HL-60 (cell line): ENCODE results near the gene RSF1.
"Not testable (repeated sequence)": the region's sequence is repeated elsewhere in the genome, so short reads cannot be mapped to it uniquely, and the experiment has no call there.

Experiments used
- POLR2AphosphoS5 ChIP-seq: IDR thresholded peaks from 2 replicates; pipeline ENCODE4 v1.6.1; 2012; ENCODE audit warnings: low read depth
- REST ChIP-seq: IDR thresholded peaks from 2 replicates; pipeline ENCODE4 v1.6.1; 2012; ENCODE audit warnings: low read depth; ENCODE audit not compliant: insufficient replicate concordance
- SPI1 ChIP-seq: IDR thresholded peaks from 2 replicates; pipeline ENCODE4 v1.6.1; 2012; ENCODE audit warnings: low read depth, mild to moderate bottlenecking, borderline replicate concordance
- TF ChIP-seq, protein P1 (sequence below): IDR thresholded peaks from one replicate; pipeline ENCODE4 v1.5.1; 2011; ENCODE audit warnings: low read length, control low read depth, inconsistent platforms; ENCODE audit not compliant: insufficient read depth

- TF ChIP-seq, protein P1, sequence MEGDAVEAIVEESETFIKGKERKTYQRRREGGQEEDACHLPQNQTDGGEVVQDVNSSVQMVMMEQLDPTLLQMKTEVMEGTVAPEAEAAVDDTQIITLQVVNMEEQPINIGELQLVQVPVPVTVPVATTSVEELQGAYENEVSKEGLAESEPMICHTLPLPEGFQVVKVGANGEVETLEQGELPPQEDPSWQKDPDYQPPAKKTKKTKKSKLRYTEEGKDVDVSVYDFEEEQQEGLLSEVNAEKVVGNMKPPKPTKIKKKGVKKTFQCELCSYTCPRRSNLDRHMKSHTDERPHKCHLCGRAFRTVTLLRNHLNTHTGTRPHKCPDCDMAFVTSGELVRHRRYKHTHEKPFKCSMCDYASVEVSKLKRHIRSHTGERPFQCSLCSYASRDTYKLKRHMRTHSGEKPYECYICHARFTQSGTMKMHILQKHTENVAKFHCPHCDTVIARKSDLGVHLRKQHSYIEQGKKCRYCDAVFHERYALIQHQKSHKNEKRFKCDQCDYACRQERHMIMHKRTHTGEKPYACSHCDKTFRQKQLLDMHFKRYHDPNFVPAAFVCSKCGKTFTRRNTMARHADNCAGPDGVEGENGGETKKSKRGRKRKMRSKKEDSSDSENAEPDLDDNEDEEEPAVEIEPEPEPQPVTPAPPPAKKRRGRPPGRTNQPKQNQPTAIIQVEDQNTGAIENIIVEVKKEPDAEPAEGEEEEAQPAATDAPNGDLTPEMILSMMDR: not testable (repeated sequence)
- not testable (repeated sequence) for TF ChIP-seq SPI1, POLR2AphosphoS5, REST
Measured at GRCh38 chr11:77843700-77844099, 23.2 kb upstream of the RSF1 start.
